A549 (cell line): Measurements from ENCODE around the gene CERS2. TPM values are rescaled to one million over a fixed set of nuclear protein-coding genes. Genes with fewer than 3 reads are reported as not detected.
A peak's percentile ranks its signal among the peaks of the same experiment; 100 is the strongest.

Source experiments
- ATAC-seq, 2 experiments: fragments of 200-7000 bp in 1 of 2; fragments of >200 bp in 1 of 2; cut with Nextera tagmentation in 1 of 2; cut with Tn5 transposase in 1 of 2; 3 replicates each; pipeline versions ENCODE4 v1.8.0 to v1.9.1; 2018 to 2020; ENCODE audit warnings: mild to moderate bottlenecking in 1 of 2, moderate library complexity in 1 of 2
- CTCF ChIA-PET: fragments of 300-600 bp; sonication (Branson Sonifier 250); formaldehyde crosslinking; extraction: SDS; loops from one replicate; lab custom pipeline; 2021; ENCODE audit warnings: antibody characterized with exemption, inconsistent platforms; lab: Yijun Ruan, JAX
- POLR2A ChIA-PET: fragments of 350-600 bp; formaldehyde crosslinking; extraction: SDS; loops from one replicate; lab custom pipeline; 2021; ENCODE audit warnings: antibody characterized with exemption, inconsistent platforms; lab: Yijun Ruan, JAX
- DNase-seq, 2 experiments: peaks; one replicate each; pipeline versions ENCODE4 v3.0.0 to v3.0.0-alpha.2; 2011 to 2016; ENCODE audit warnings: low read depth in 1 of 2, low spot score in 1 of 2
- FAIRE-seq: peaks from 2 replicates; lab custom pipeline; 2011; peaks lifted over from hg19 to GRCh38; lab: Jason Lieb, UNC
- H3K27ac ChIP-seq, 2 experiments: fragments of >200 bp; sonication (Bioruptor Twin); formaldehyde crosslinking; 3 replicates each; pipeline ENCODE4 v1.5.1; 2016 to 2017
- H3K4me1 ChIP-seq: fragments of >200 bp; sonication (Bioruptor Twin); formaldehyde crosslinking; 3 replicates; pipeline ENCODE4 v1.6.1; 2016
- H3K4me2 ChIP-seq: fragments of >200 bp; sonication (Bioruptor Twin); formaldehyde crosslinking; 3 replicates; pipeline ENCODE4 v1.6.1; 2016
- H3K4me3 ChIP-seq: fragments of >200 bp; sonication (Bioruptor Twin); formaldehyde crosslinking; 3 replicates; pipeline ENCODE4 v1.5.1; 2016
- H3K9me3 ChIP-seq: fragments of >200 bp; sonication (Bioruptor Twin); formaldehyde crosslinking; 3 replicates; pipeline ENCODE4 v1.6.1; 2016
- CEBPB ChIP-seq, 2 experiments: fragments of >200 bp in 1 of 2; sonication (Bioruptor Twin) in 1 of 2; formaldehyde crosslinking in 1 of 2; IDR thresholded peaks; 2 replicates each; pipeline ENCODE4 v1.6.1; 2012 to 2016
- CHD2 ChIP-seq: fragments of 150-350 bp; IDR thresholded peaks from 2 replicates; pipeline ENCODE4 v1.6.1; 2014; ENCODE audit warnings: low read length; ENCODE audit not compliant: partially characterized antibody
- CTCF ChIP-seq: fragments of >200 bp; sonication (Bioruptor Twin); formaldehyde crosslinking; IDR thresholded peaks from 3 replicates; pipeline ENCODE4 v1.5.1; 2016
- E2F6 ChIP-seq: IDR thresholded peaks from 2 replicates; pipeline ENCODE4 v1.6.1; 2012; ENCODE audit warnings: low read depth, borderline replicate concordance
- FOSB ChIP-seq: fragments of 250-450 bp; sonication (Bioruptor Pico); IDR thresholded peaks from 2 replicates; pipeline ENCODE4 v1.5.0; 2020; ENCODE audit warnings: mild to moderate bottlenecking, moderate library complexity
- FOSL2 ChIP-seq, 2 experiments: fragments of 450-650 bp in 1 of 2; fragments of >200 bp in 1 of 2; sonication (Bioruptor Twin) in 1 of 2; formaldehyde crosslinking; IDR thresholded peaks; 2 replicates each; pipeline versions ENCODE4 v1.5.0 to v1.6.1; 2016 to 2020; ENCODE audit warnings: mild to moderate bottlenecking in 1 of 2, moderate library complexity in 1 of 2
- HEYL ChIP-seq: fragments of 250-450 bp; sonication (Bioruptor Pico); IDR thresholded peaks from 2 replicates; pipeline ENCODE4 v1.8.0; 2021; ENCODE audit warnings: mild to moderate bottlenecking, moderate library complexity
- HMGXB4 ChIP-seq: fragments of 250-450 bp; sonication (Bioruptor Pico); IDR thresholded peaks from 2 replicates; pipeline ENCODE4 v1.5.0; 2021; ENCODE audit warnings: mild to moderate bottlenecking, moderate library complexity, borderline replicate concordance
- JUNB ChIP-seq: fragments of >200 bp; sonication (Bioruptor Twin); formaldehyde crosslinking; IDR thresholded peaks from 2 replicates; pipeline ENCODE4 v1.6.1; 2016
- MAFK ChIP-seq: fragments of 450-650 bp; IDR thresholded peaks from 2 replicates; pipeline ENCODE4 v1.6.1; 2014; ENCODE audit not compliant: partially characterized antibody
- MAX ChIP-seq: IDR thresholded peaks from 2 replicates; pipeline ENCODE4 v1.6.1; 2012
- MYC ChIP-seq: IDR thresholded peaks from 2 replicates; pipeline ENCODE4 v1.6.1; 2012; ENCODE audit warnings: mild to moderate bottlenecking, inconsistent platforms, low read length, improper control_type of control experiment, borderline replicate concordance
- NFE2L2 ChIP-seq: fragments of 150-350 bp; conservative IDR thresholded peaks from 2 replicates; pipeline ENCODE4 v1.6.1; 2014; ENCODE audit warnings: low read length
- NPAS2 ChIP-seq: fragments of 250-450 bp; sonication (Bioruptor Pico); IDR thresholded peaks from 2 replicates; pipeline ENCODE4 v1.8.0; 2022; ENCODE audit warnings: mild to moderate bottlenecking, moderate library complexity, borderline replicate concordance
- POLR2A ChIP-seq: IDR thresholded peaks from 2 replicates; pipeline ENCODE4 v1.6.1; 2012; ENCODE audit warnings: mild to moderate bottlenecking, low read length
- RAD21 ChIP-seq, 2 experiments: fragments of >200 bp in 1 of 2; sonication (Bioruptor Twin) in 1 of 2; formaldehyde crosslinking in 1 of 2; IDR thresholded peaks in 1 of 2; conservative IDR thresholded peaks in 1 of 2; 2 replicates in 1 of 2; 3 replicates in 1 of 2; pipeline ENCODE4 v1.6.1; 2012 to 2018; ENCODE audit warnings: inconsistent platforms in 1 of 2
- RNF2 ChIP-seq: fragments of 200-600 bp; sonication (generic); IDR thresholded peaks from 2 replicates; pipeline ENCODE4 v1.6.1; 2016; ENCODE audit warnings: low read depth, mild to moderate bottlenecking, antibody characterized with exemption, moderate library complexity, borderline replicate concordance
- SMC3 ChIP-seq: fragments of >200 bp; sonication (Bioruptor Twin); formaldehyde crosslinking; IDR thresholded peaks from 3 replicates; pipeline ENCODE4 v1.6.1; 2018; ENCODE audit warnings: inconsistent platforms
- ZC3H11A ChIP-seq: fragments of 450-650 bp; IDR thresholded peaks from 2 replicates; pipeline ENCODE4 v1.6.1; 2014; ENCODE audit warnings: antibody characterized with exemption, mild to moderate bottlenecking
- ZSCAN20 ChIP-seq: fragments of 250-450 bp; sonication (Bioruptor Pico); IDR thresholded peaks from 2 replicates; pipeline ENCODE4 v1.8.0; 2022; ENCODE audit warnings: mild to moderate bottlenecking, moderate library complexity
- WGBS: methylation state at CpG from one replicate; pipeline ENCODE4 v1.1.6; 2017; ENCODE audit errors: missing lambda C conversion rate; 5-methylcytosine and 5-hydroxymethylcytosine counted together
- polyA plus RNA-seq, 4 experiments: library from polyadenylated mRNA; depleted of rRNA in 3 of 4; stranded (reverse); fragments of >200 nt; fragmentation: RNase III in 1 of 4; extraction: RNeasy Plus Mini Kit Qiagen cat#74134 plus additional on column Dnase treatment in 1 of 4; gene quantifications; 2 replicates in 3 of 4; 3 replicates in 1 of 4; pipeline ENCODE4 v1.2.3, GENCODE V29; 2011 to 2017

CERS2 gene
- polyA plus RNA-seq, 2 of the 4 experiments (the other 2 are of a cell fraction) = 196 to 356 TPM

- POLR2A ChIA-PET = interaction anchor here (0.7 to 0.9 kb wide), 2 partner anchors 26 to 402 kb away, joined by 3 read pairs; partner anchors contain the start of gene MCL1
- CTCF ChIA-PET = interaction anchor here (0.6 to 26.8 kb wide), 15 partner anchors 11 to 931 kb away, joined by 3 to 586 read pairs (median 4); partner anchors contain the start of genes CDC42SE1, MINDY1 and SETDB1
- no peaks in the 10 kb centered on the region for H3K9me3 ChIP-seq
- peaks cover 49% of the 10 kb centered on the region for H3K4me1 ChIP-seq
- no peak for TF ChIP-seq NFE2L2
- TF ChIP-seq NPAS2 (CRISPR knock-in tag) = no peak
- no peak for TF ChIP-seq CEBPB (IDR thresholded peaks at IDR 0.05)
- TF ChIP-seq MYC = no peak
- TF ChIP-seq ZSCAN20 (CRISPR knock-in tag) = no peak
- no peak for TF ChIP-seq MAFK
- no peak for TF ChIP-seq JUNB
- no peak for TF ChIP-seq HMGXB4 (CRISPR knock-in tag)
- no peak for TF ChIP-seq E2F6
- TF ChIP-seq CHD2 = no peak
- TF ChIP-seq FOSB (CRISPR knock-in tag) = no peak
- no peak for TF ChIP-seq RNF2
- TF ChIP-seq FOSL2 (IDR thresholded peaks at IDR 0.05) = no peak
- no peak for TF ChIP-seq FOSL2 (CRISPR knock-in tag; IDR thresholded peaks at IDR 0.05)
- TF ChIP-seq ZC3H11A = no peak
- TF ChIP-seq POLR2A = no peak
- no peak for TF ChIP-seq HEYL (CRISPR knock-in tag)
- H3K4me2 ChIP-seq = peak overlapping the region; percentile 53
- ATAC-seq = peak; percentile 19 to 30; a peak in 3 of 6 replicates
- peak overlapping the region; percentile 57 to 81 for H3K27ac ChIP-seq
- 76% methylated on average over 6 of the region's 6 CpGs for WGBS
- FAIRE-seq = no peak
- no peak overlapping the region for H3K4me3 ChIP-seq
- no peak for DNase-seq
Measured at GRCh38 chr1:150981177-150981804, 6.7 kb upstream of the CERS2 start.

GRCh38 chr1:150979092-150980056 lies 4.7 kb upstream of the CERS2 start:
- peak; percentile 89 to 93 for DNase-seq
- no peaks in the 10 kb centered on the region for H3K9me3 ChIP-seq
- peaks cover 61% of the 10 kb centered on the region for H3K4me1 ChIP-seq
- ChIA-PET CTCF (interaction anchor here (0.6 to 26.8 kb wide), 24 partner anchors 9 to 723 kb away, joined by 3 to 586 read pairs (median 4); partner anchors contain the start of genes BNIPL and MINDY1), POLR2A (no interaction called here)
- 36% methylated on average over 22 of the region's 23 CpGs for WGBS
- FAIRE-seq = peak; percentile 54
- H3K27ac ChIP-seq = peak overlapping the region; percentile 68 to 100
- peak overlapping the region; percentile 65 for H3K4me2 ChIP-seq
- peak; percentile 47 to 73 for ATAC-seq
- TF ChIP-seq CTCF = peak; percentile 100
- no peak for TF ChIP-seq MYC
- TF ChIP-seq MAX = peak; percentile 54; the same call in 1 of the 2 replicates
- TF ChIP-seq RAD21 (conservative IDR thresholded peaks at IDR 0.05 in 1 of 2, IDR thresholded peaks at IDR 0.05 in 1 of 2) = peak; percentile 87 to 89
- TF ChIP-seq CEBPB (IDR thresholded peaks at IDR 0.05) = 0 out of 4 replicates have a peak, but pooled peaks of 1 of the 2 experiments have one; percentile 25
- peak; percentile 96 for TF ChIP-seq SMC3
- no peak overlapping the region for H3K4me3 ChIP-seq
